Thyroid gland (tissue), 4 donors: ENCODE measurements around the gene CLDN12. TPM values are rescaled to one million over a fixed set of nuclear protein-coding genes. Genes with fewer than 3 reads are reported as not detected.

Experiments
- DNase-seq, 2 donors: peaks; one replicate each; pipeline ENCODE4 v3.0.0-alpha.2; 2019
- H3K27ac ChIP-seq, 3 donors: fragments of 200-600 bp; sonication (generic); 1 replicate in 2 of 3; 2 replicates in 1 of 3; pipeline ENCODE4 v1.5.1; 2016 to 2019; ENCODE audit warnings: mild to moderate bottlenecking in 1 of 3, moderate library complexity in 1 of 3
- H3K27me3 ChIP-seq: fragments of 200-600 bp; sonication (generic); one replicate; pipeline ENCODE4 v1.5.1; 2019
- H3K36me3 ChIP-seq, 2 donors: fragments of 200-600 bp; sonication (generic); one replicate each; pipeline ENCODE4 v1.5.1; 2016 to 2019
- H3K4me1 ChIP-seq, 2 donors: fragments of 200-600 bp; sonication (generic); one replicate each; pipeline ENCODE4 v1.5.1; 2017 to 2019
- H3K4me3 ChIP-seq, 3 donors: fragments of 200-600 bp; sonication (generic); replicated peaks in 1 of 3; 1 replicate in 2 of 3; 2 replicates in 1 of 3; pipeline ENCODE4 v1.5.1; 2016; ENCODE audit warnings: mild to moderate bottlenecking in 1 of 3
- H3K9me3 ChIP-seq: fragments of 200-600 bp; sonication (generic); one replicate; pipeline ENCODE4 v1.5.1; 2017
- CTCF ChIP-seq, 6 experiments: fragments of 200-600 bp in 3 of 6; fragments of 450-650 bp in 3 of 6; sonication (generic) in 3 of 6; IDR thresholded peaks; one replicate each; pipeline ENCODE4 v1.5.1; 2016 to 2019; ENCODE audit warnings: antibody characterized with exemption in 6 of 6, mild to moderate bottlenecking in 2 of 6, inconsistent platforms in 1 of 6, moderate library complexity in 1 of 6
- POLR2A ChIP-seq, 2 donors: fragments of 450-650 bp; IDR thresholded peaks; one replicate each; pipeline ENCODE4 v1.6.1; 2017; ENCODE audit warnings: antibody characterized with exemption in 2 of 2, mild to moderate bottlenecking in 2 of 2, moderate library complexity in 1 of 2
- WGBS, 2 donors: methylation state at CpG; one replicate each; pipeline ENCODE4 v1.1.5; 2017; 5-methylcytosine and 5-hydroxymethylcytosine counted together
- intact Hi-C: fragments of 100-400 bp; cut with DNase I; formaldehyde crosslinking; loops from one replicate; pipeline ENCODE4 v1.15.1; 2023
- total RNA-seq, 4 donors: library from RNA; depleted of rRNA; stranded (reverse); fragments of >200 nt; gene quantifications; one replicate each; pipeline ENCODE4 v1.2.3, GENCODE V29; 2016

Gene CLDN12
- total RNA-seq, 4 donors from 2014 or later = 22.8 to 35.5 (median 29.3) TPM

- TF ChIP-seq POLR2A (IDR thresholded peaks at IDR 0.05) = no peak
- TF ChIP-seq CTCF (IDR thresholded peaks at IDR 0.05) = no peak
- H3K9me3 ChIP-seq = no peaks in the 10 kb centered on the region
- H3K36me3 ChIP-seq = peaks cover 11 to 15% of the 10 kb centered on the region in 2 donors
- no peaks in the 10 kb centered on the region for H3K4me1 ChIP-seq
- H3K27ac ChIP-seq = no peak overlapping the region
- DNase-seq = no peak
- WGBS, 2 donors = 93 to 94% methylated on average over 2 of the region's 2 CpGs
- no peak overlapping the region for H3K4me3 ChIP-seq
- H3K27me3 ChIP-seq = no peaks in the 10 kb centered on the region
- intact Hi-C loops = no loop called here
Measured at GRCh38 chr7:90387470-90388240, 15.6 kb upstream of the CLDN12 start.

- DNase-seq = no peak
- Histone ChIP-seq H3K27me3 (no peaks in the 10 kb centered on the region), H3K4me1 (no peaks in the 10 kb centered on the region), H3K27ac (no peak overlapping the region), H3K9me3 (no peaks in the 10 kb centered on the region), H3K36me3 (peaks cover under 1% of the 10 kb centered on the region in 2 donors), H3K4me3 (no peak overlapping the region)
- no peak for TF ChIP-seq CTCF (IDR thresholded peaks at IDR 0.05)
- intact Hi-C loops = no loop called here
Measured at GRCh38 chr7:90390926-90391325, 12.3 kb upstream of the CLDN12 start.

- intact Hi-C loops = no loop called here
- Histone ChIP-seq H3K9me3 (no peaks in the 10 kb centered on the region), H3K27ac (no peak overlapping the region), H3K27me3 (no peaks in the 10 kb centered on the region), H3K4me1 (no peaks in the 10 kb centered on the region), H3K4me3 (no peak overlapping the region), H3K36me3 (no peaks in the 10 kb centered on the region)
- TF ChIP-seq CTCF (IDR thresholded peaks at IDR 0.05) (no peak), POLR2A (IDR thresholded peaks at IDR 0.05) (no peak)
- WGBS, 2 donors = 87 to 93% methylated on average over 5 of the region's 5 CpGs
- DNase-seq = no peak
Measured at GRCh38 chr7:90391488-90391887, 11.8 kb upstream of the CLDN12 start.

- TF ChIP-seq POLR2A (IDR thresholded peaks at IDR 0.05) (no peak), CTCF (IDR thresholded peaks at IDR 0.05) (no peak)
- no peak for DNase-seq
- Histone ChIP-seq H3K36me3 (no peaks in the 10 kb centered on the region), H3K9me3 (no peaks in the 10 kb centered on the region), H3K4me3 (no peak overlapping the region), H3K27ac (no peak overlapping the region), H3K27me3 (no peaks in the 10 kb centered on the region), H3K4me1 (no peaks in the 10 kb centered on the region)
- intact Hi-C loops = loop anchor here (5.0 kb wide), 1 partner anchor 44 kb away; no protein-coding TSS in a partner anchor
- 94 to 97% methylated on average over 4 of the region's 4 CpGs for WGBS, 2 donors
Measured at GRCh38 chr7:90396420-90396819, 6.8 kb upstream of the CLDN12 start.

GRCh38 chr7:90401989-90402388 is 1.3 kb upstream of the CLDN12 start:
- intact Hi-C loops = no loop called here
- H3K36me3 ChIP-seq = peaks cover 0 to 3% of the 10 kb centered on the region in 2 donors

More at GRCh38 chr7:90401989-90402388, 1.3 kb upstream of the CLDN12 start:
- Histone ChIP-seq H3K9me3 (no peaks in the 10 kb centered on the region), H3K27me3 (no peaks in the 10 kb centered on the region), H3K4me3 (no peak overlapping the region), H3K27ac (no peak overlapping the region), H3K4me1 (no peaks in the 10 kb centered on the region)
- no peak for DNase-seq
- WGBS, 2 donors = 54 to 65% methylated on average over 4 of the region's 4 CpGs
- TF ChIP-seq POLR2A (IDR thresholded peaks at IDR 0.05) (no peak), CTCF (IDR thresholded peaks at IDR 0.05) (no peak)
